Erythroblast (primary cell): ENCODE data around the gene PDHB.

Experiments used
- GATA1 ChIP-seq: IDR thresholded peaks from 2 replicates; pipeline ENCODE4 v1.6.1; 2011; ENCODE audit warnings: low read depth, mild to moderate bottlenecking, control low read depth, low read length, moderate library complexity
- POLR2A ChIP-seq: IDR thresholded peaks from 2 replicates; pipeline ENCODE4 v1.6.1; 2011; ENCODE audit warnings: mild to moderate bottlenecking, low read length

DNA sequence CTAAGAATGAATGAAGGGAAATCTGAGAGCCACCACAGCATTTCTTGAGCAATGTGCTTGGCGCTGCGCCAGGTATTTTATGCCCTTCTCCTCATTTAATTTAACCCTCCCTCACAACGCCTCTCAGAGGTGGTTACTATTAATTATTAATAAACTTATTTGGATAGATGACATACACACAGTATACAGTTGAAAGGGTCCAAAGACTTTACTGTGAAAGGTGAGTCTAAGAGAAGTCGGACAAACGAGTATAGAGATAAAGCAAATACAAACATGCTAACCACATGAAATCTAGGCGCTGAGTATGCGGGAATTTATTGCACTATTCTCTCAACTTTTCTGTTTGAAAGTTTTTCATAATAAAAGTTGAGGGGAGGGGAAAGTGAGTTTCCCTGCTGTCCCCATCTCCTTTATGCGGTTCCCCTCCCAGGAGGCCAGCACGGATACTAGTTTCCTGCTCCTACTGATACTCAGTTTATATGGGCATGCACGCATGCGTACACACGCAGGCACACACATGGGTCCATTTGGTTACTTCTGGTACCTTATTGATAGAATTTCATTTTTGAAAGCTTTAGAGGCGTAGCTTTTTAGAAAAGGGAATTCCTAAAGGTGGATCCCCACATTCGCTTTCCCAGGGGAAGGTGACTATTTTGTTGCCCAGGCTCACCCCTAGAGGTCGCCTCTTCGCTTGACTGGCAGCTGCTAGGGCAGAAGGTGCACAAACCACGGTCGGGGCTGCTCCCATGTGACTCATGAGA is 29.7 kb upstream of the PDHB start:
- TF ChIP-seq POLR2A (no peak), GATA1 (no peak)
